Measurements from ENCODE around the gene ST6GAL1. TPM values are rescaled to one million over a fixed set of nuclear protein-coding genes. Genes with fewer than 3 reads are reported as not detected.
"Not testable (repeated sequence)": the region's sequence is repeated elsewhere in the genome, so short reads cannot be mapped to it uniquely, and the experiment has no call there.

Gene ST6GAL1
- total RNA-seq, 1 donor from 2014 or later = 147 TPM

- no peak for DNase-seq (ENCODE audit: low spot score)
- H3K27me3 Mint-ChIP-seq (ENCODE audit: insufficient read depth) = no peaks in the 10 kb centered on the region
- intact Hi-C loops (cut with micrococcal nuclease) = no loop called here
- no peak overlapping the region for H3K4me3 Mint-ChIP-seq
- no peak overlapping the region for H3K27ac Mint-ChIP-seq
- no peaks in the 10 kb centered on the region for H3K9me3 Mint-ChIP-seq
- H3K4me1 Mint-ChIP-seq (ENCODE audit: low read depth) = peaks cover 18% of the 10 kb centered on the region
- no peaks in the 10 kb centered on the region for H3K36me3 Mint-ChIP-seq (ENCODE audit: low read depth)
Measured at GRCh38 chr3:186896006-186896405, 34.3 kb upstream of the ST6GAL1 start.

DNA sequence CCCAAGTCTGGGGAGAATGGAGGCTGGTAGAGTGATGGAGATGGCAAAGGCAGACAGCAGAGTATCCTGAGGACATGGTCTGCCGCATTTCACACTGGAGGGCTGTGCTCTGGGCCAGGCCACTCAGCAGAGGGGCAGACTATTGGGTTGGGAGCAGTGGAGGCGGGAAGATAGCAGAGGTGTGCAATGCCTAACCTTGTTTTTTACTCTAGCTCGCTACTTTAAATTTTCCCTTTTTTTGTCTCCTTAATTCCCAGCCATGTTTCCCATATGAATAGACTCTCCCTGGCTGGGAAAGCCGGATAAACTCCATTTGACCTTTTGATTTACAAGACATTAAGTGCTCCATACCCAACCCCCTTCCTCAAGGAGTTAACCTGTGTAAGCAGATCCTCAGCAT, 33.5 kb upstream of the ST6GAL1 start:
- intact Hi-C loops (cut with micrococcal nuclease) = no loop called here
- Mint-ChIP-seq H3K4me3 (no peak overlapping the region), H3K27me3 (ENCODE audit: insufficient read depth) (no peaks in the 10 kb centered on the region), H3K9me3 (no peaks in the 10 kb centered on the region), H3K4me1 (ENCODE audit: low read depth) (peaks cover 23% of the 10 kb centered on the region), H3K27ac (no peak overlapping the region), H3K36me3 (ENCODE audit: low read depth) (no peaks in the 10 kb centered on the region)
- no peak for DNase-seq (ENCODE audit: low spot score)

DNA sequence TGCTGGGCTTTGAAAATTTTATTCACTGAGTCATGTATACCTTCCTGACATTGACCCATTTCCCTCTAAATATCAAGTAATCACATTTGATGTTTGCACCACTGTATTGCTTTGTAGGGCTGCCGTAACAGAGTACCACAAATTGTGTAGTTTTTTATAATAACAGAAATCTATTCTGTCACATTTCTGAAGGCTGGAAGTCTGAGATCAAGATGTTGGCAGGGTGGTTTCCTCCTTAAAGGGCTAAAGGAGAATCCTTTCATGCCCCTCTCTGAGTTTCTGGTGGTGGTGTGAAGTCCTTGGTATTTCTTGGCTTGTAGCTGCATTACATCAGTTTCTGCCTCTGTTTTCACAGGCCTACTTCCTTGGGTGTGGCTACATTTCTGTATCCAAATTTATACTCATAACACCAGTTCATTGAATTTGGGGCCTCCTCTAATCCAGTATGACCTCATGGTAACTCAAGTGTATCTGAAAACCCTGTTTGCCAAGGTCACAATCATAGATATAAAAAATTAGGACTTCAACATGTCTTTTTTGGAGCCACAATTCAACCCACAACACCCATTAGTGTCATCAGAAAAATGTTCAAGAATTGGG, 29.1 kb upstream of the ST6GAL1 start:
- intact Hi-C loops (cut with micrococcal nuclease) = no loop called here
- Mint-ChIP-seq H3K36me3 (ENCODE audit: low read depth) (peaks cover 20% of the 10 kb centered on the region), H3K4me1 (ENCODE audit: low read depth) (peaks cover 23% of the 10 kb centered on the region), H3K27ac (no peak overlapping the region), H3K4me3 (no peak overlapping the region), H3K27me3 (ENCODE audit: insufficient read depth) (no peaks in the 10 kb centered on the region), H3K9me3 (peaks cover 30% of the 10 kb centered on the region)
- no peak for DNase-seq (ENCODE audit: low spot score)

GRCh38 chr3:186902154-186902553, 28.2 kb upstream of the ST6GAL1 start:
- Mint-ChIP-seq H3K9me3 (peaks cover 38% of the 10 kb centered on the region), H3K27ac (no peak overlapping the region), H3K4me3 (no peak overlapping the region), H3K4me1 (ENCODE audit: low read depth) (peaks cover 23% of the 10 kb centered on the region), H3K36me3 (ENCODE audit: low read depth) (peaks cover 27% of the 10 kb centered on the region), H3K27me3 (ENCODE audit: insufficient read depth) (no peaks in the 10 kb centered on the region)
- DNase-seq (ENCODE audit: low spot score) = no peak
- intact Hi-C loops (cut with micrococcal nuclease) = no loop called here

GRCh38 chr3:186902713-186903112, 27.6 kb upstream of the ST6GAL1 start:
- no peak overlapping the region for H3K27ac Mint-ChIP-seq
- peaks cover 31% of the 10 kb centered on the region for H3K36me3 Mint-ChIP-seq (ENCODE audit: low read depth)
- intact Hi-C loops (cut with micrococcal nuclease) = no loop called here

GRCh38 chr3:186903676-186904075, 26.6 kb upstream of the ST6GAL1 start:
- peaks cover 38% of the 10 kb centered on the region for H3K4me1 Mint-ChIP-seq (ENCODE audit: low read depth)
- intact Hi-C loops (cut with micrococcal nuclease); H3K4me3 Mint-ChIP-seq; H3K27ac Mint-ChIP-seq; H3K27me3 Mint-ChIP-seq (ENCODE audit: insufficient read depth); DNase-seq (ENCODE audit: low spot score): not testable (repeated sequence)
- peaks cover 35% of the 10 kb centered on the region for H3K36me3 Mint-ChIP-seq (ENCODE audit: low read depth)
- peaks cover 51% of the 10 kb centered on the region for H3K9me3 Mint-ChIP-seq

More at GRCh38 chr3:186902713-186903112, 27.6 kb upstream of the ST6GAL1 start:
- Mint-ChIP-seq H3K9me3 (peaks cover 44% of the 10 kb centered on the region), H3K4me3 (no peak overlapping the region), H3K4me1 (ENCODE audit: low read depth) (peaks cover 28% of the 10 kb centered on the region), H3K27me3 (ENCODE audit: insufficient read depth) (no peaks in the 10 kb centered on the region)
- DNase-seq (ENCODE audit: low spot score) = no peak

GRCh38 chr3:186907075-186907474, 23.3 kb upstream of the ST6GAL1 start:
- Mint-ChIP-seq H3K4me1 (ENCODE audit: low read depth) (peaks cover 27% of the 10 kb centered on the region), H3K36me3 (ENCODE audit: low read depth) (peaks cover 35% of the 10 kb centered on the region), H3K9me3 (peaks cover 51% of the 10 kb centered on the region)
- intact Hi-C loops (cut with micrococcal nuclease); H3K4me3 Mint-ChIP-seq; H3K27me3 Mint-ChIP-seq (ENCODE audit: insufficient read depth); DNase-seq (ENCODE audit: low spot score); H3K27ac Mint-ChIP-seq: not testable (repeated sequence)

DNA sequence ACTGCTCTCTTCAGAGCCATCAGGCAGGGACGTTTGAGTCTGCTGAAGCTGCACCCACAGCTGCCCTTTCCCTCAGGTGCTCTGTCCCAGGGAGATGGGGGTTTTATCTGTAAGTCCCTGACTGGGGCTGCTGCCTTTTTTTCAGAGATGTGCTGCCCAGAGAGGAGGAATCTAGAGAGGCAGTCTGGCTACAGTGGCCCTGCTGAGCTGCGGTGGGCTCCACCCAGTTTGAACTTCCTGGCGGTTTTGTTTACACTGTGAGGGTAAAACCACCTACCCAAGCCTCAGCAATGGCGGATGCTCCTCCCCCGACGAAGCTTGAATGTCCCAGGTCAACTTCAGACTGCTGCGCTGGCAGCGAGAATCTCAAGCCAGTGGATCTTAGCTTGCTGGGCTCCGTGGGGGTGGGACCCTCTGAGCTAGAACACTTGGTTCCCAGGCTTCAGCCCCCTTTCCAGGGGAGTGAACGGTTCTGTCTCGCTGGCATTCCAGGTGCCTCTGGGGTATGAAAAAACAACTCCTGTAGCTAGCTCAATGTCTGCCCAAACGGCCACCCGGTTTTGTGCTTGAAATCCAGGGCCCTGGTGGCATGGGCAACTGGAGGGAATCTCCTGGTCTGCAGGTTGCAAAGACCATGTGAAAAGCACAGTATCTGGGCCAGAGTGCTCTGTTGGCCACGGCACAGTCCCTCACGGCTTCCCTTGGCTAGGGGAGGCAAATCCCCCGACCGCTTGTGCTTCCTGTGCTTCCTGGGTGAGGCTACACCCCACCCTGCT, 21.1 kb upstream of the ST6GAL1 start:
- peaks cover 46% of the 10 kb centered on the region for H3K9me3 Mint-ChIP-seq
- peaks cover 37% of the 10 kb centered on the region for H3K4me1 Mint-ChIP-seq (ENCODE audit: low read depth)
- H3K27me3 Mint-ChIP-seq (ENCODE audit: insufficient read depth) = no peaks in the 10 kb centered on the region
- H3K27ac Mint-ChIP-seq = peak overlapping the region; percentile 90
- intact Hi-C loops (cut with micrococcal nuclease) = loop anchor here (1.0 kb wide), 2 partner anchors 21 to 27 kb away; partner anchors contain the start of gene ST6GAL1
- peaks cover 21% of the 10 kb centered on the region for H3K36me3 Mint-ChIP-seq (ENCODE audit: low read depth)
- H3K4me3 Mint-ChIP-seq = peak overlapping the region; percentile 55
- DNase-seq (ENCODE audit: low spot score) = peak; percentile 76

DNA sequence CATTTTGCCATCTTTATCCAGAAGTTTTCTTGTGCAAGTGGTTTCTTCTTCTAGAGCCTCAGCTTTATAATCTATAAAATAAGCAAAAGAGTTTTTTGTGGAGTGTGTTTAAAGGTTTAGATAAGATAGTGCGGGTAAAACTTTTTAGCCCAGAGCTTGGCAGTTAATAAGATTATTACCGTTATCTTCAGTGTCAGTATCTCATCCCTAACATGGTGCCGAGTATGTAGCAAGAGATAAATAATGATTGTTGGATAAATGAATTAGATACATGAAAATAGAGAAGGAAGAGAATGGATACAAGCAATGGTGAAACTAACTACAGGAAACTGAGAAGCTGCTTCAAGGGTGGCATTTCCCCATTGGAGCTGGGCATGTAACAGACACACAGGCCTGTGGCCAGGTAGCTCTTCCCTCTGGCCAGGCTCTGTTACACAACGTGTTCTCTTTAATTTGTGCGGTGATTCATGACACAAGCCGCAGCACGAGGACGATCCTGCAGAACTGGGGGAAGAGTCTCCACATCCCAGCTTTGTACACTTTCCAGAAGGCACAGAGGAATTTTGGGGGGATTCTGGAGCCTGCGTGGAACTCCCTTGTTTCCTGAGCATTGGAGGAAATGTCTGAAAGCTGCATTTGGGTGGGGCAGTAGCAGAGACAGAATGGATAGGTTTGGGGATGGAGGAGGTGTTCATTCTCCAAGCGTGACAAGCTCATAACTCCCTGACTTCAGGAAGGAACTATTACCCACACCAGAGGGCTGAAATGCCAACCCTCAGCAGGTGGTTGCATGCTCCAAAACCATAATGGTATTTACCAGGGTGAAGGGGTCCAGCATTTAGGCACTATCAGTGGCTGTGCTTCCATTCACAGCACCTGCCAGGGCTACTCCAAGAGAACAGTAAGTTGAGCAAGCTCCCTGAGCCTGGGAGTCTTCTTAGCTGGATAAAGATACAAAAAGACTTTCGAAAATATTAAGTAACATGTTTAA, 14.2 kb upstream of the ST6GAL1 start:
- no peaks in the 10 kb centered on the region for H3K27me3 Mint-ChIP-seq (ENCODE audit: insufficient read depth)
- no peaks in the 10 kb centered on the region for H3K36me3 Mint-ChIP-seq (ENCODE audit: low read depth)
- H3K27ac Mint-ChIP-seq = no peak overlapping the region
- intact Hi-C loops (cut with micrococcal nuclease) = no loop called here
- peaks cover 6% of the 10 kb centered on the region for H3K9me3 Mint-ChIP-seq
- no peak overlapping the region for H3K4me3 Mint-ChIP-seq
- DNase-seq (ENCODE audit: low spot score) = no peak
- H3K4me1 Mint-ChIP-seq (ENCODE audit: low read depth) = peaks cover 59% of the 10 kb centered on the region

DNA sequence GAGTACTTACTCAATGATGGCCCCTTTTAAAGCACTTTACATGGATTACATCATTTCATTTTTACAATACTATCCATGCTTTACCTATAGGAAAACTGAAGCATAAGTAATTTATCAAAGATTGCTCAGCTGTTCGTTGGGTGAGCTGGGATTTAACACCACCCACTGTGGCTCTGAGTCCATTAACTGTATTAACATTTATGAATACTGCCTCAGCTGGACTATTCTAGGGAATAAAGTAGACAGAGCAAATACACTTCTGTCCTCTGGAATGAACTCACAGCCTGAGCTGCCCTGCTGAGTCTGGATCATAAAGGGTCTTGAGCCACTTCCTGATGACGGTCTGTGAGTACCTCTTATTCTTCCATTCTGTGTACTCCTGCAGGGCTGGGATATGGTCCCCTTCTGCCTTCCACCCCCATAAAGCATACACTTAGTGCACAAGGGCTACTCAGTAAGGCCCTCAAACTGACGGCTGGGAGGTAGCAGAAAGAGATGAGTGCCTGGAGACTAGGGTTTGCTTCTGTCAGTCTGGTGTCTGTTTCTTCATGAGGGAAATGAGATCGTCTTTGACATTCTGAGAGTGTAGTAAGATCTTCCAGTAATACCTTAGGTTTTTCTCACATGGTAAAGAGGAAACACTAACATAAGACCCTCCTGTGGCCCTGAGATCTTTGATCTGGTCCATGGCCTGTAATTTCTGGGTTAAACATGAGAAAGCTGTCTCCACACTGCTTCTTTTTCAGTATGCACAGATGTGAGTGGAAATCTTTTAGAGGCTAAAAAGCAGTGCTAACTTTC, 12.6 kb upstream of the ST6GAL1 start:
- intact Hi-C loops (cut with micrococcal nuclease) = no loop called here
- Mint-ChIP-seq H3K4me3 (no peak overlapping the region), H3K27ac (peak overlapping the region; percentile 56), H3K27me3 (ENCODE audit: insufficient read depth) (no peaks in the 10 kb centered on the region), H3K36me3 (ENCODE audit: low read depth) (no peaks in the 10 kb centered on the region), H3K4me1 (ENCODE audit: low read depth) (peaks cover 62% of the 10 kb centered on the region), H3K9me3 (peaks cover 1% of the 10 kb centered on the region)
- DNase-seq (ENCODE audit: low spot score) = no peak

- no peak for DNase-seq (ENCODE audit: low spot score)
- H3K27me3 Mint-ChIP-seq (ENCODE audit: insufficient read depth) = no peaks in the 10 kb centered on the region
- no peaks in the 10 kb centered on the region for H3K9me3 Mint-ChIP-seq
- H3K4me1 Mint-ChIP-seq (ENCODE audit: low read depth) = peaks cover 43% of the 10 kb centered on the region
- no peaks in the 10 kb centered on the region for H3K36me3 Mint-ChIP-seq (ENCODE audit: low read depth)
- no peak overlapping the region for H3K27ac Mint-ChIP-seq
- intact Hi-C loops (cut with micrococcal nuclease) = no loop called here
- H3K4me3 Mint-ChIP-seq = no peak overlapping the region
Measured at GRCh38 chr3:186920301-186920700, 10.0 kb upstream of the ST6GAL1 start.

DNA sequence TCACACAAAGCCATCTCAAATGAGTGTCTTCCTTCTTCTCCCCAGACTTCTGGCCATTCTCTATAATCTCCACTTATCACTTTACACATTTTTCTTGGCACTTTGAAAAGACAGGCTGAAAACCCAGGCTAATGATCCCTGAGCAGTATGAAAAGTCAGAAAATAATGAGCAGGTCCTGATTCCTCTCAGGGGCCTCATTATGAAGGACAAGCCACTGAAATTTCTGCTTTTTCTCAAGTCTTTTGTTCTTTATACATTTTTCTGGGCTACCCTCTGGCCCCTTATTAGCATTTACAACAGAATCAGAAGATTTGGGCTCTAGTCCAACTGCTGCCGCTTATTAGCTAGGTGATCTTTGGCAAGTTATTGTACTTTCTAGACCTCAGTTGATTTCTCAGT, 9.5 kb upstream of the ST6GAL1 start:
- no peak overlapping the region for H3K4me3 Mint-ChIP-seq
- DNase-seq (ENCODE audit: low spot score) = no peak
- peaks cover 38% of the 10 kb centered on the region for H3K4me1 Mint-ChIP-seq (ENCODE audit: low read depth)
- no peak overlapping the region for H3K27ac Mint-ChIP-seq
- no peaks in the 10 kb centered on the region for H3K27me3 Mint-ChIP-seq (ENCODE audit: insufficient read depth)
- H3K36me3 Mint-ChIP-seq (ENCODE audit: low read depth) = no peaks in the 10 kb centered on the region
- no peaks in the 10 kb centered on the region for H3K9me3 Mint-ChIP-seq
- intact Hi-C loops (cut with micrococcal nuclease) = no loop called here
